Forelimb muscle (tissue), 1 donor: ENCODE results near the gene RTN4IP1. TPM values are rescaled to one million over a fixed set of nuclear protein-coding genes. Genes with fewer than 3 reads are reported as not detected.
"Not testable (repeated sequence)": the region's sequence is repeated elsewhere in the genome, so short reads cannot be mapped to it uniquely, and the experiment has no call there.

Experiments used
- DNase-seq: peaks from one replicate; pipeline ENCODE4 v3.0.0-alpha.2; 2013; ENCODE audit warnings: low read depth
- polyA plus RNA-seq: library from polyadenylated mRNA; unstranded; fragments of 120-200 nt; gene quantifications from one replicate; pipeline ENCODE4 v1.2.1, GENCODE V29; 2013; ENCODE audit not compliant: insufficient read length

Gene RTN4IP1
- polyA plus RNA-seq, 1 donor = 7.2 TPM

DNA sequence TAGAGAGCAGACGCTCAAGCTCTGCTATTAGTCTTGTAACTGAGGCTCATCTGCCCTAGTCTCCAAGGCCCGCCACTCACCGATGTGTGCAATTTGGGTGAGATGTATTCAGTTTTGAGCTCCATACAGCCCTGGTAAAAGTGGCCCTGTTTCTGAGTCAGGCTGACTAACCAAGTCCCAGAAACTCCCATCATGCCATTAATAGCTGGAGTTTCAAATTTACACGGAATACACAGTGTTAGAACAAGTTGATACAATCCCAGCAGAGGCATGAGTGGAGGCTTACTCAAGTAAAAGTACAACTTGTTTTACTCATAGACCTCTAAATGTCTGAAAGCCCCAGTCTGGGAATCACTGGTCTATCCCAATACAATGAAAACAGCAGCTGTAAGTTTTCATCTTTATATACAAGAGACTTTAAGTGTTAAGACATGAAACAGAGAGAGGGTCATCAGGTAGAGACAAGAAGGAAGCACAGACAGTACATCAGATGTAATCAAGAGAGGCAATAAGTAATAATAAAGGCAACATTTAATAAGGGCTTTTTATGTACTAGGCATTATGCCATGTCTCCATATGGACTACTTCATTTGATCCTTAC, 42.4 kb downstream of the RTN4IP1 start:
- DNase-seq = no peak

DNA sequence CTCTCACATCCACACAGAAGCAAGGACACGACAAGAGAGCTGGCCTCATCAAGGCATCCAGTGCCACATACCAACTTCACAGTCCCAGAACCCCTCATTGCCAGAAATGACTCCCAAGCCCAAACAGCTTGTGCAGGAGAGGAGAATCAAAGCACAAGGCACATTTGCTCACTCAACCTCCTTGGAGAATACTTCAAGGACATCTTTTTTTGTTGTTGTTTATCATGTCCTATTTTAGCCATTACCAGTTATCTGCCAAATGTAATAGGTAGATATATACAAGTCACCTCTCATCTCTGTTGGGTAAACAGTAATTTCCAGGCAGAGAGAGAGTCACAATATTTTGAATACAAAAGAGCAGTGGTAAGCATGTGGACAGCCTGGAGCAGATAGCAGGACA, 47.8 kb downstream of the RTN4IP1 start:
- no peak for DNase-seq

DNA sequence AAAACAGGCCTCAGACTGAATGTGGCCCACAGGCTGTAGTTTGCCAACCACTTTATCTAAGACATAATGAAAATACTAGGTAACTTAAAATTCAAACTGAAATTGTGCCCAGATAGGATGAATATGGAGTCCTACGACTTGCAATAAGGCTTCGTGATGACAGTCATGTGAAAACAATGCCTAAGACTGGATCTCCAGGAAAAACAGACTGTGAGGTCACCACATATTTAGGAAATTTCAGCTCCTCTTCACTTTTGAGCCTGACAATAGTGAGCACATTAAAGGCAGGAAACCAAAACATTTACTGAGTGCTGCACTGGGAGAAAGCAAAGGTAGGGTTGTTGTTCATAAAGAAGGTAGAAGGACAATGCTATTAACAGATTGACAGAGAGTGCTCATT, 50.0 kb downstream of the RTN4IP1 start:
- DNase-seq = no peak

DNA sequence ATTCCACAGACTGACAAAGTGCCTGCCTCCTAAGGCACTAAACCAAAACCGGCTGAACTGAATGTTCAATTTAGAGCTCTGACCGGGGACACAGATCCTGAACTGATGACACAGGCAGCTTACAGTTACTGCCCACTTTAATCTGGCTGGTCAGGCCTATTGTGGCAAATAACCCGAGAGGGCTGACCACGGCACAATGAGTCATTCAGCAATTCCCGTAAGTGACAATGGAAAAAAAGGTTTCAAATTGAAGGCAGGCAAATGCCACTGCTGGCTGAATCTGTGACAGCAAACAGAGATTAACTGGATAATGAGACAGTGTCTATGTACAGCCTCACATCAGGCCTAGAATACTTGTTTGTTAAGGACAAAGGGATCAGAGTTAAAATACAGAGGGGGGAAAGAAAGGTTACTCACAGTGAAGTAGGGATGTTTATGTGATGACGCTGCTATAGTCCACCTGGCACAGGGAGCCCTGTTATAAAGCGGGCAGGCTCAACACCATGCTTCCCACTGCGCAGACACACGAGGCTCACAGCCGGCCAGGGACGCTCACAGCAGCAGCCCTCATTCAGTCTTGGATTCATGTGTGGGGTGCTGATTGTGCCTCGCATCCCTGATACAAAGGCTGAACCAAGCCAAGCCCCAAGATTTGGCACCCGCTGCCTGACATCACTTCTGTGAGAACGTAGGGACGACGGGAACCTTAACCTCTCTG, 54.4 kb downstream of the RTN4IP1 start:
- no peak for DNase-seq

DNA sequence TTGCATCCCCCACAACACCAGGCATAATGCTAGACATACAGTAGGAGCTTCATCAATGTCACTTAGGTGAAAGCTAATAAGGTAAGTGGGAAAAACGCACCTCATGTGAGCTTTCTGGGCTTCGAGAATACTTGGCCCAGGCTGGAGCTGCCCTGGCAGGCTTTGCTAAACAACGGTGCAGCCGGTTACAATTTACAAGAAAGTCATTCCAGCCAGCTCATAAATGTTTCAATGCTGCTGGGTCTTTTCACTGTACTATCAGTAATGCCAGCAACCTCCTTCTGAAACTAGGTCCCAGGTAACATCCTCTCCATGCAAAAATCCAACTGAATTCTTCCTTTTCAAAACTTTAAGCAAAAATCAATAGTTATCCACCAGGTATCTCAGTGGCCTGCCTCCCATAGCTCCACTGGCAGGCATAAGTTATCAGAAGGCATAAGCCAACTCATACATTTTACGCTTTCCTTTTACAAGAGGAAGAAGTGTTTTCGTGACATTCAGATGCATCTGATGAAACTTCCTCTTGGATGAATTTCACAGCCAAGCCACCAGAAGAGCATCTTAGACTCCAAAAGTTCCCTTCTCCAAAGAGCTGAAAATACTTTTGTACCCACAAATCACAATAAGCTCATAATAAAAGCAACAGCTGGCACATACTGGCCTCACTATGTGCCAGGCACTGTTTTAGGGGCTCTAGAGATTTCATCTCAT, 56.3 kb downstream of the RTN4IP1 start:
- no peak for DNase-seq

DNA sequence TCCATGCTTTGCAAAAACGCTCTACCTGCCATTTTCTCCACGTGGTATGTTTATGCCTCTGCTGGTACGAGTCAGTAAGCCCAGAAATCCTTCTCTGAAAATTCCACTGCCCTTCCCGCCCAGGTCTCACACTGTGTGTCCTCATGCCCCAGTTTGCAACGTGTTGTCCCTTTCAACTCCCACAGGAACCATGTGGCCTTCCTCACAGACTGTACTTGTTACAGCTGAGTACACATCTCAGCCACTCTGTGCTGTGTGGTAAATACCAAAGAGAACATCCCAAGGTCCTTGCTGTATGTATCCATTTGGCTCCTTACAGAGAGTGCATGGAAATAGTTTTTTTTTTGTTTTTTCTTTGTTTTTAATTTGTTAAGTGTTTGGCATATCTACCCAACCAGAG, 56.9 kb downstream of the RTN4IP1 start:
- DNase-seq = no peak

DNA sequence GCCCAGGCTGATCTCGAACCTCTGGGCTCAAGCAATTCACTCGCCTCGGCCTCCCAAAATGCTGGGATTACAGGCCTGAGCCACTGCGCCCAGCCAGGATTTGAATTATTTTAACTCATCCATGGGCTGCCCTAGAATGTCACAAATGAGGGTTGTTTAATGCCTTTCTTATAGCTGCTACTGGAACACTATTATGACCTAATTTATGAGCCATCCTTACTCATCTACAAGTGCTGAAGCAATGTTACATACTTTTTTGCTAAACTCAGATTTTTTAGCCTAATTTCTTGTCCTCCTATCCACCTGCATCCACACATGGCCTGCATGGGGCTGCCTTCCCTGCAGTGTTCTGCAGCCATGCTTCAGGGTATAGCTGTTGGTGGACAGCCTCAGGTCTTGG, 59.9 kb downstream of the RTN4IP1 start:
- DNase-seq = no peak

DNA sequence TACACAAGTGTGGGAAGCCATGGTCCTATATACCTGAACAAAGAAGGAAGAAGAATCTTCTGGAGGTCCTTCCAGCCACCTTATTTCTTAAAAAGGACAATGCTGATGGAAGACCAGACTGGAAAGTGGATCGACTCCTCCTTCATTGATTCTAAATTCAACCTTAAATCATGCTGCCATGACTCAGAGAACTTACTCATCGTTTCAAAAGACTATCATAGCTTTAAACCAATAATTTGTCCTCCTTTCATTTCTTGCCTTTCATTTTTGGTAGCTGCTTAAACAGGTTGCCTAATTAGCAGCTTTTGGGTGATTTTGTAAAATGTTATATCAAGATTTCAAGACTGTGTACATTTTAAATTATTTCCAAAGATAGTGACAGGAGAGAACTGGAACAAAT, 60.8 kb downstream of the RTN4IP1 start:
- DNase-seq = no peak

DNA sequence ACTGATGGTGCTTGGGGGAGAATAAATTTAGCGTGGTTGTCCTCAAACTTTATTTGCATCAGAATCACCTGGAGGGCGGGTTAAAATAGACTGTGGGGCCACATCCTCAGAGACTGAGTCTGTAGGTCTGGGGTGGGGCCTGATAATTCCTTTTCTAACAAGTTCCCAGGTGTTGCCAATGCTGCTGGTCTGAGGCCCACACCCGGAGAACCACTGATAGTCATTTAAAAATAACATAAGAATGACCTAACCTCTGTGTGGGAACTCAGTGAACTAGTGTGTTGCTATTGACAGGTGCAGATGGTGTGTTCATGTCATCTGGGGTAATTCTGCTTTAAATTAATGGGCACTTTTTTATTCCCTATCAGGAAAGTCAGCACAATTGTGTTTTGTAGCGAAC, 64.8 kb downstream of the RTN4IP1 start:
- no peak for DNase-seq

DNA sequence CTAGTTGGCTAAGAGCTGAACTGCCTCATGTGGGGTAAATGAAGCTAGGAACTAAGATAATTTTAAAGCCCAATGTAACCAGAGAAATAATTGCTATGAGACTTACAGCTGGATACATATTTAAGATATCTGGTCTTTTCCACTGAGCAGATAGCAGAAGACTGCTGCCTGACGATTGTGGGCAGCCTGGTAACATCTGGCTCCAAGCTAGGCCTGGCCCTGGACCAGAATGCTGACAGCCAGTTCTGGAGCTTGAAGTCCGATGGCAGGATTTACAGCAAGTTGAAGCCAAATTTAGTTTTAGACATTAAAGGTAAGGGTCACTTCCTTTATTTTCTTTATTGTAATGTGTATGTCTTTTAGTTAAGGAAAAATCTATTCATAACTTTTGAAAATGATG, 65.7 kb downstream of the RTN4IP1 start:
- DNase-seq = no peak

DNA sequence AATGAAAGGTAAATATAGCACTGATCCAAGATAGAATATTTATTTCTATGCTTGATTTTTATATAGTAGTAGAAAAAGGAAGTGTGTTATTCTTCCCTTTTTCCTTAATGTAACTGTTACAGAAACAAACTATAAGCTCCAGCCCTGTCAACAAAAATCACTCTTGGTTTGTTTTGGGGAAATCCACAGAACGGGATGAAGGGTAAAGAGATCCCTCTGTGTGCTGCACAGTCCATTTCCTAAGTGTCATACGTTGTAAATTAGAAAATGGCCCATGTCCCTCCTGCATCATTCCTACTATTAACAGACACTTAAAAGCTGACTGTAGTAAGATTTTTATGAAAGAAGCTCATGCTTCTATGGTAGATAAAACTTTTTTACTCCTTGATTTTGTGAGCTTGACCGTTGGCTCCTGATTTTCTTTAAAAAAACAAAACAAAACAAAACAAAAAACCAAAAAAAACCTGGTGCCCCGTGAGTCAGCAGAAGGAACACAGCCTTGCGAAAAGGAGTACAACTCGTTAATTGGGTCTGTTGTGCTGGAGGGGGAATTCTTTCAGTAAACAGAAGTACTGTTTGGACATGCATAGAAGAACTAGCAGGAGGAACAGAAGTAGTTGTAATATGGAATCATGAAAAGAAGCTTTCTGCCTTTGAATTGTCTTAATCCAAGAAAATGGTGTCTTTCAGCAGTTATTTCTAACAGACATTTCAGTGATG, 67.5 kb downstream of the RTN4IP1 start:
- no peak for DNase-seq

DNA sequence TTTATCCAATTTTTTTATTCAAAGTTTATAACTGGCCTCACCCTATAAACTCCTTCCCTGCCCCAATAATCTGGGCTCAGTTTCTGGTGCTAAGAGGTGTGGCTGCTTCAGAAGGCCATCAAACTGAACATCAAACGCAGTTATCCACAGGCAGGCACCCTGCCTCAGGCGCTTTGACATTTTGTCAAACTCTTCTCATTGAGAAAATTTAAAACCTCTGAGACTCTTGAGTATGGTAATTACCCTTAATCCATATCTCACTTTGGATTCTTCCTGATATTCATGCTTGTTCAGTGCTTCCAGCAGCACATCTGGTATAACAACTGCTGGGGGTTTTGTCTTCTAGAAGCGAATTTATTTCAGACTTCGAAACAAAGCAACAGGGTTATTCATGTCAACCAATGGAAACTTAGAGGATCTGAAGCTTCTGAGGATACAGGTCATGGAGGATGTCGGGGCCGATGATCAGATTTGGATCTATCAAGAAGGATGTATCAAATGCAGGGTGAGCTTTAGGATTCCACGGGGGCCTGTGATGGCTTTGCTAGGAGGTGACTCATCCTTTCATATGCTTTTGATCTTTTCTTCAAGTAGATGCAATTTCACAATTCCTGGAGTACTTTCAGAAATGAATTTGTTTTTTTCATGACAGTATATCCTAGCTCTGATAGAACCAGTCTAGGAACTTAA, 68.2 kb downstream of the RTN4IP1 start:
- DNase-seq = no peak

DNA sequence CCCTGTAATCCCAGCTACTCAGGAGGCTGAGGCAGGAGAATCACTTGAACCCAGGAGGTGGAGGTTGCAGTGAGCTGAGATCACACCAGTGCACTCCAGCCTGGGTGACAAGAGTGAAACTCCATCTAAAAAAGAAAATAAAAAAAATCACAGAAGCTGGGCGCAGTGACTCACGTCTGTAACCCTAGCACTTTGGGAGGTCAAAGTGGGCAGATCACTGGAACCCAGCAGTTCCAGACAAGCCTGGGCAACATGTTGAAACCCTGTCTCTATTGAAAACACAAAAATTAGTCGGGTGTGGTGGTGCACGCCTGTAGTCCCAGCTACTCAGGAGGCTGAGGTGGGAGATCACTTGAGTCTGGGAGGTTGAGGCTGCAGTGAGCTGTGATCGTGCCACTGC, 69.6 kb downstream of the RTN4IP1 start:
- DNase-seq = not testable (repeated sequence)

DNA sequence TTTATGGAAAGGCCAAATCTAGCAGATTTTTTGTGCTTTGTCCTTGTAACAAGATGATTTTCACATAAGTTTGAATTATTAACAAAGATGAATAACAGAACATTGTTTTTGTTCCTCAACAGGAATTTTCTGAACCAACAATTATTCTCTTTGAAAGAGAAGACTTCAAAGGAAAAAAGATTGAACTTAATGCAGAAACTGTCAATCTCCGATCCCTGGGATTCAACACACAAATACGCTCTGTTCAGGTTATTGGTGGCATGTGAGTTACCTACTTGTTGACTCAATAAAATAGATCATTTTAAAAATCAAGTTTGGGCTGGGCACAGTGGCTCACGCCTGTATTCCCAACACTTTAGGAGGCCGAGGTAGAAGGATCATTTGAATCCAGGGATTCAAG, 70.9 kb downstream of the RTN4IP1 start:
- DNase-seq = no peak

DNA sequence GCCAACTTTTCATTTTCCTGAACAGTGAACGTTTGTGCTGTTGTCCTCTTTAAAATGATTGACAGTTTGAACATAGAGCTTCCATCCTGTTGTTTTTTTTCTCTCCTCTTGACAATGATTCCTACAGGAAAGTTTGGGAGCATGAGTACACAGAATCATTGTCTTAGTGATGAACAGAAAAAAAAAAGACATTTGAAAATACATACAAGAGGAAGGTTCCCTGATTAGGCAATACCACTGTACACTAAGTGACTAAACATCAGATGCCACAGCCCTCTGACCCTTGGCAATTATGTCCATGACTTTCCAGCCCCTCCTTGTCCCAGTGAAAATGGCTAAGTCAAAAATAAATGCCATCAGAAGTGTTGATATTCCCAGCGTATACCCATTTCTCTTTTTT, 71.5 kb downstream of the RTN4IP1 start:
- DNase-seq = no peak

DNA sequence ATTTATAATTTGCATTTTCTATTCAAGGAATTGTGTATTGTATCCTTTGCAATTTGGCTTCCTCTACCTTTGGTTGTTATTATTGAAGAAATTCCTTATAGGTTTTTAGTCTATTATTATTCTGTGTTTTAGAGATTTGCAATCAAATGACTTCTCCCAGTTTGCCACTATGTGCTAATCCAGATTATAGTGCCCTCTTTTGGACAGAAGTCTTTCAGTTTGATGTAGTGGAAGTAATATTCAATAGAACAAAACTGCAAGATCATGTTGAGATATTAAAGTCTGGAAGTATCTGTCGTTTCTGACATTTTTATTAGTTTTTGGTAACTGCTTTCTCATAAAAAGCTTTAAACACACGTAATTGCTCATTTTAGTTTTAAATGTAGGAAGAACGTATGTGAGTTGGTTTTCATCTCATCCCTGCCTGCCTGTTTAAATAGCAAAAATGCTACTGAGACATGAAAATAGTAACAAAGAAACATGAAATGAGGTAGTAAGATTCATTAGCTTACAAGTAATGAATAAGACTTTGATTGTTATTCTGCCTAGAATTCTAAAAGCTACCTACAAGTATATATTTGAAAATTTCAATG, 72.8 kb downstream of the RTN4IP1 start:
- no peak for DNase-seq

DNA sequence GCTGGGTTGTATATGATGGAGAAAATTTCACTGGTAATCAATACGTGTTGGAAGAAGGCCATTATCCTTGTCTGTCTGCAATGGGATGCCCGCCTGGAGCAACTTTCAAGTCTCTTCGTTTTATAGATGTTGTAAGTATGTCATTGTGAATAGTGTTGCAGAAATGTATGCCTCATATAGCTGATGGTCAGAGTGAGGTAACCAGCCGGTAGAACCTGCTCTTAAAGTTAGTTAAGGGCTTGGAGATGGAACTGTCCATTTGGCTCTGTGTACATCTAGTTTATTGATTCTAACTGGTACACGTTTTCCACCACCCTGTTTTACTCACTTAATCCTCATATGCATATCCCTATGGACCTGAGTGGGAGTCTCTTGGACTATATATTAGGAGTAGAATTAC, 73.5 kb downstream of the RTN4IP1 start:
- no peak for DNase-seq

DNA sequence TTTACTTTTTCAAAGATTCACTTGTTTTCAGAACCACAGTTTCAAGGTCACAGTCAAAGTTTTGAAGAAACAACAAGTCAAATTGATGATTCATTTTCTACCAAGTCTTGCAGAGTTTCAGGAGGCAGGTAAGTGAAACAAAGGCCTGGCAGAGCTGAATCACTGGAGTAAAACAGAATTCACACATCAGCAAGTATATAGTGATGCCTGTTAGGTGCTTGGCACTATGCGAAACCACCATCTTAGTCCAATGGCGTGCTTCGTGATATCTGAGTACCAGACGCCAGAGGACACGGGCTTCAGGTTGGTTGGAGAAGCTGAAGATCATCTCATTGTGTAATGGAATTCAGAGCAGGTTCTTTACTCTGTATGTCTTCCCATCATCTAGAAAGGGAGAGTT, 75.9 kb downstream of the RTN4IP1 start:
- no peak for DNase-seq

DNA sequence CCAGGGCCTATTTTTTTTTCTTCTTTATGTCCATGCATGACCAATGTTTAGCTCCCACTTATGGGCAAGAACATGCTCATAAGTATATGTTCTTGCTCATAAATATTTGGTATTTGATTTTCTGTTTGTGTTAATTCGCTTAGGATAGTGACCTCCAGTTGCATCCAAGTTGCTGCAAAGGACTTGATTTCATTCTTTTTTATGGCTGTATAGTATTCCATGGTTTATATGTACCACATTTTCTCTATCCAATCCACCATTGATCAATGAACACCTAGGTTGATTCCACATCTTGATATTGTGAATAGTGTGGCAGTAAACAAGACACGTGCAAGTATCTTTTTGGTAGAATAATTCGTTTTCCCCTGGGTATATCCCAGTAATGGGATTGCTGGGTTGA, 78.1 kb downstream of the RTN4IP1 start:
- no peak for DNase-seq

DNA sequence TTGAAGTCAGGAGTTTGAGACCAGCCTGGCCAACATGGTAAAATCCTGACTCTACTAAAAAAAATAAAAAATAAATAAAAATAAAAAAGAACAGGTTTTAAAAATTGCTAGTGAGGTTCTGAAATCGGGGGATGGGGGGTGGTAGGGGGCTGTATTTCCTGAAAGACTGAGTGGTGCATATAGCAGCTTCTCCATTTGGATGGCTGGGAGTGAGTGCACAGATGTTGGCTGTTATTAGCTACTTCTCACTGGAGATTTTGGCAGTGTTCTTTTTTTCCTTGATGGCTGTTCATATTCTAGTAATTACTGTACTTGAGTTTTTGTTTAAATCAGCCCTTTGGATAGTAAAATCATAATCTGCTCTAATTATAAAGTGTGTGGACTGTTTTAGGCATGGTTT, 79.8 kb downstream of the RTN4IP1 start:
- no peak for DNase-seq

DNA sequence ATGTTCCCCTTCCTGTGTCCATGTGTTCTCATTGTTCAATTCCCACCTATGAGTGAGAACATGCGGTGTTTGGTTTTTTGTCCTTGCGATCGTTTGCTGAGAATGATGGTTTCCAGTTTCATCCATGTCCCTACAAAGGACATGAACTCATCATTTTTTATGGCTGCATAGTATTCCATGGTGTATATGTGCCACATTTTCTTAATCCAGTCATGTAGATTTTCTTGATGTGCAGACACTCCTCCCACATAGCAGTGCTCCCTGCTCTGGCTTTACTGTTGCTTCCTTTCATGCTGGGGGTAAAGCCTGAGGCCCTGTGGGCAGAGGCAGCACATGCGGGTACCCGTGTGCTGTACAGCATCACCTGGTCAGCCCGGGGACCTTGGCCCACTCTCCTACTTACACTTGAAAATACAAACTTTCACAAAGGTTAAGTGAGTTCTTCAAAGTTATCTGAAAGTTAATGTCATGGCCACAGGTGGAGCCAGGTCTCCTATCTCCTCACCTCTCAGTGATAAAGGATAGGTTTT, 80.3 kb downstream of the RTN4IP1 start:
- DNase-seq = not testable (repeated sequence)
